NCI-H1417 (cell line): ENCODE measurements around the gene CDC6.

Experiments
- DNase-seq, 3 experiments: peaks; one replicate each; lab custom pipeline; 2025; lab: John Stamatoyannopoulos, UW

CDC6 gene

GRCh38 chr17:40287494-40288369 lies at the start of gene CDC6:
Gene CDC6, plus strand, starts transcription at chr17:40287879. Its CDS starts 1,542 bp downstream, at chr17:40289421.
- peak; percentile 99 to 100 (median 99) for DNase-seq

GRCh38 chr17:40241252-40241834 lies 46.3 kb upstream of the CDC6 start:
- no peak for DNase-seq

GRCh38 chr17:40242774-40243173 lies 44.9 kb upstream of the CDC6 start:
- DNase-seq, result no peak

GRCh38 chr17:40243761-40244160 lies 43.9 kb upstream of the CDC6 start:
- no peak for DNase-seq

GRCh38 chr17:40244255-40244654 lies 43.4 kb upstream of the CDC6 start:
- DNase-seq, result no peak

GRCh38 chr17:40247926-40248495 lies 39.7 kb upstream of the CDC6 start:
- no peak for DNase-seq

- DNase-seq, result no peak
Observed at GRCh38 chr17:40248507-40248906, 39.2 kb upstream of the CDC6 start.

- DNase-seq, result peak in 1 of 3 experiments; percentile 25
Observed at GRCh38 chr17:40251576-40251975, 36.1 kb upstream of the CDC6 start.

- DNase-seq, result no peak
Observed at GRCh38 chr17:40253565-40253964, 34.1 kb upstream of the CDC6 start.

GRCh38 chr17:40259505-40259904 lies 28.2 kb upstream of the CDC6 start:
- no peak for DNase-seq

GRCh38 chr17:40260528-40260927 lies 27.2 kb upstream of the CDC6 start:
- DNase-seq, result no peak

- no peak for DNase-seq
Observed at GRCh38 chr17:40264458-40265185, 23.1 kb upstream of the CDC6 start.

GRCh38 chr17:40265337-40265736 lies 22.3 kb upstream of the CDC6 start:
- DNase-seq, result no peak

GRCh38 chr17:40266882-40267281 lies 20.8 kb upstream of the CDC6 start:
- no peak for DNase-seq

GRCh38 chr17:40268141-40268712 lies 19.5 kb upstream of the CDC6 start:
- no peak for DNase-seq

GRCh38 chr17:40278414-40278813 lies 9.3 kb upstream of the CDC6 start:
- DNase-seq, result no peak

- no peak for DNase-seq
Observed at GRCh38 chr17:40279402-40279801, 8.3 kb upstream of the CDC6 start.

GRCh38 chr17:40281663-40282062 lies 6.0 kb upstream of the CDC6 start:
- DNase-seq, result no peak

GRCh38 chr17:40283662-40284061 lies 4.0 kb upstream of the CDC6 start:
- no peak for DNase-seq

- DNase-seq, result peak in 1 of 3 experiments; percentile 19
Observed at GRCh38 chr17:40284085-40284713, 3.5 kb upstream of the CDC6 start.

GRCh38 chr17:40286473-40286872 lies 1.2 kb upstream of the CDC6 start:
- no peak for DNase-seq

- no peak for DNase-seq
Observed at GRCh38 chr17:40287159-40287493, 553 bp upstream of the CDC6 start.
